ENCODE results near the gene MBOAT2.
A peak's percentile ranks its signal among the peaks of the same experiment; 100 is the strongest.

Gene MBOAT2

GRCh38 chr2:8806885-8807704 lies 196.4 kb downstream of the MBOAT2 start:
- DNase-seq = no peak

- DNase-seq = no peak
Measured at GRCh38 chr2:8805278-8806210, 197.9 kb downstream of the MBOAT2 start.

GRCh38 chr2:8803658-8804379 lies 199.7 kb downstream of the MBOAT2 start:
- DNase-seq = peak; percentile 43 to 51

- no peak for DNase-seq
Measured at GRCh38 chr2:8802741-8803140, 200.7 kb downstream of the MBOAT2 start.

Data from stimulated activated CD4-positive, alpha-beta T cell treated with anti-CD3 and anti-CD28 coated beads, Interleukin-2, amount 100 ng/mL, for 24 hours (primary cell).